Upper lobe of left lung (tissue), 4 donors: ENCODE data around the gene GLMP.

Experiments
- CTCF ChIP-seq, 6 experiments: fragments of 450-650 bp in 4 of 6; fragments of 200-600 bp in 2 of 6; sonication (generic) in 2 of 6; IDR thresholded peaks; one replicate each; pipeline ENCODE4 v1.5.1; 2016 to 2019; ENCODE audit warnings: antibody characterized with exemption in 6 of 6
- POLR2A ChIP-seq, 4 donors: fragments of 450-650 bp; IDR thresholded peaks; one replicate each; pipeline ENCODE4 v1.5.1; 2016 to 2017; ENCODE audit warnings: antibody characterized with exemption in 4 of 4, mild to moderate bottlenecking in 2 of 4

DNA sequence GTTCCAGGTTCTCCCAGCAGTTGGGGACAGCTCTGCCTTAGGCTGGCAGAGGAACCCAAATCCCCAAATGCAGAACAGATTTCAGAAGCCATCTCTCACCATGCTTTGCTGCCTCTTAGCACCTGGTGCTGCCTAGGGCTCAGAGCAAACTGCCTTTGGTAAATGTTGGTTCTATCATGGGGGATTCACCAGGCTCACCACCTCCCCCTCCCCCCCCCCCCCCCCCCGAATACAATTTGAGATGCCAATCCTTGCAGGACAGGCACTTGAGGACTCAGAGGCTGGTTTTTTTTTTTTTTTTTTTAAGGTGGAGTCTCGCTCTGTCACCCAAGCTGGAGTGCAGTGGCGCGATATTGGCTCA, 47.2 kb downstream of the GLMP start:
- TF ChIP-seq CTCF (IDR thresholded peaks at IDR 0.05) (no peak), POLR2A (IDR thresholded peaks at IDR 0.05) (no peak)
